ENCODE data around the gene HOXC12. TPM values are rescaled to one million over a fixed set of nuclear protein-coding genes. Genes with fewer than 3 reads are reported as not detected.
A peak's percentile ranks its signal among the peaks of the same experiment; 100 is the strongest.

HOXC12 gene
- polyA plus RNA-seq, 1 experiment = 0.06 TPM

- DNase-seq (ENCODE audit: low read depth) = no peak
- Histone ChIP-seq H3K27me3 (ENCODE audit: control insufficient read depth, insufficient read depth, low read length) (peaks cover 6% of the 10 kb centered on the region; the same call in 1 of the 2 replicates), H3K36me3 (ENCODE audit: control insufficient read depth, insufficient read depth, low read length) (no peaks in the 10 kb centered on the region; the same call in 1 of the 2 replicates), H3K4me3 (ENCODE audit: low read depth, low read length) (no peak overlapping the region)
- ChIA-PET POLR2A (interaction anchor here (0.6 kb wide), 1 partner anchor 21 kb away, joined by 5 read pairs; the partner anchor contains the start of gene HOXC8), CTCF (interaction anchor here (1.0 to 5.8 kb wide), 13 partner anchors 12 to 241 kb away, joined by 3 to 90 read pairs (median 8); partner anchors contain the start of genes HOXC8 and HOXC9)
- TF ChIP-seq, protein P1, sequence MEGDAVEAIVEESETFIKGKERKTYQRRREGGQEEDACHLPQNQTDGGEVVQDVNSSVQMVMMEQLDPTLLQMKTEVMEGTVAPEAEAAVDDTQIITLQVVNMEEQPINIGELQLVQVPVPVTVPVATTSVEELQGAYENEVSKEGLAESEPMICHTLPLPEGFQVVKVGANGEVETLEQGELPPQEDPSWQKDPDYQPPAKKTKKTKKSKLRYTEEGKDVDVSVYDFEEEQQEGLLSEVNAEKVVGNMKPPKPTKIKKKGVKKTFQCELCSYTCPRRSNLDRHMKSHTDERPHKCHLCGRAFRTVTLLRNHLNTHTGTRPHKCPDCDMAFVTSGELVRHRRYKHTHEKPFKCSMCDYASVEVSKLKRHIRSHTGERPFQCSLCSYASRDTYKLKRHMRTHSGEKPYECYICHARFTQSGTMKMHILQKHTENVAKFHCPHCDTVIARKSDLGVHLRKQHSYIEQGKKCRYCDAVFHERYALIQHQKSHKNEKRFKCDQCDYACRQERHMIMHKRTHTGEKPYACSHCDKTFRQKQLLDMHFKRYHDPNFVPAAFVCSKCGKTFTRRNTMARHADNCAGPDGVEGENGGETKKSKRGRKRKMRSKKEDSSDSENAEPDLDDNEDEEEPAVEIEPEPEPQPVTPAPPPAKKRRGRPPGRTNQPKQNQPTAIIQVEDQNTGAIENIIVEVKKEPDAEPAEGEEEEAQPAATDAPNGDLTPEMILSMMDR (IDR thresholded peaks at IDR 0.05; ENCODE audit: insufficient read depth, low read depth, low read length) = no peak
Observed at GRCh38 chr12:53987787-53988230, 33.1 kb downstream of the HOXC12 start.

GRCh38 chr12:53988541-53989226, 34.0 kb downstream of the HOXC12 start:
- ChIA-PET CTCF (interaction anchor here (0.7 to 5.8 kb wide), 14 partner anchors 8 to 275 kb away, joined by 3 to 90 read pairs (median 4); partner anchors contain the start of genes HOXC8 and HOXC9), POLR2A (interaction anchor here (0.6 kb wide), 1 partner anchor 20 kb away, joined by 5 read pairs; the partner anchor contains the start of gene HOXC8)
- TF ChIP-seq, protein P1 (IDR thresholded peaks at IDR 0.05; ENCODE audit: insufficient read depth, low read depth, low read length) = no peak
- peaks cover 9% of the 10 kb centered on the region for H3K27me3 ChIP-seq (ENCODE audit: control insufficient read depth, insufficient read depth, low read length)
- DNase-seq (ENCODE audit: low read depth) = no peak
- no peaks in the 10 kb centered on the region; the same call in 1 of the 2 replicates for H3K36me3 ChIP-seq (ENCODE audit: control insufficient read depth, insufficient read depth, low read length)
- no peak overlapping the region for H3K4me3 ChIP-seq (ENCODE audit: low read depth, low read length)

GRCh38 chr12:53989227-53990113, 34.8 kb downstream of the HOXC12 start:
- no peak for DNase-seq (ENCODE audit: low read depth)
- ChIA-PET CTCF (interaction anchor here (0.7 to 5.8 kb wide), 13 partner anchors 9 to 276 kb away, joined by 3 to 90 read pairs (median 7); partner anchors contain the start of genes HOXC8 and HOXC9), POLR2A (no interaction called here)
- Histone ChIP-seq H3K27me3 (ENCODE audit: control insufficient read depth, insufficient read depth, low read length) (peaks cover 9% of the 10 kb centered on the region), H3K36me3 (ENCODE audit: control insufficient read depth, insufficient read depth, low read length) (no peaks in the 10 kb centered on the region; the same call in 1 of the 2 replicates), H3K4me3 (ENCODE audit: low read depth, low read length) (no peak overlapping the region)
- TF ChIP-seq, protein P1 (IDR thresholded peaks at IDR 0.05; ENCODE audit: insufficient read depth, low read depth, low read length) = peak; percentile 54

DNA sequence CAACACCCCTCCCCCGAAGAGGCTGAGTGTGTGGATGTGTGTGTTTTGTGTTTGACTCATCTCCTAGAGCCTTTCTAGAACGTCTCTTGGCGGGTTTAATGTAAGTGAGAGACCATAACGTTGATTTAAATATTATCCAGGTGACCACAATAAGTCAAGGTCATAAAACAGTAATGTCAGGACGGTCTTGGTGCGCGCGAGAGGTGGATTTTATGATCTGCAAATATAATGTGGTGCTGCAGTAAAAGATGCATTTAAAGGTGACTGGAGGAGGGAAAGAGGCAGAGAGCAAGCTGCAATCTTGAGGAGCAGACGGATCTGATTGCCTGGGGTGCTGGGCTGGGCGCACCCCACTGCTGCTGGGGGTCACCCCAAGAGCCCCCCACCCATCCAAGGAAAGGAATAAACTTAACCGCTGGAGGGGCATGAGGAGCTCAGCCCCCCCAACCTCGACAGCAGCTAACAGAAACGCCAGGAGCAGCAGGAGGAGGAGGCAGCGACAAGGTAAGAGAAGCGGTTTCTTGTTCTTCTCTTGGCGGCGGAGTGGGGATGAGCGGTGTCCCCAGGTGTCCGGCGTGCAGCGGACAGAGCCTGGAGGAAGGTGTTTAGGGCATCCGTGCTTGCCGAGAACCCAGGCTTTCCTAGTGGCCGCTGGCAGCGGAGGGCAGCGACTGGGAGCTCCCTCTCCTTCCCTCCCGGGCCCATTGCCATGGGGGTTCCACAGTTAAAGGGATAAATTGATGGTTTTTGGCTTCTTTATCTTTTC, 35.8 kb downstream of the HOXC12 start:
- peaks cover 11% of the 10 kb centered on the region for H3K27me3 ChIP-seq (ENCODE audit: control insufficient read depth, insufficient read depth, low read length)
- DNase-seq (ENCODE audit: low read depth) = no peak
- POLR2A ChIA-PET = no interaction called here
- CTCF ChIA-PET = interaction anchor here (1.2 to 4.3 kb wide), 4 partner anchors 10 to 224 kb away, joined by 5 to 31 read pairs (median 12); partner anchors contain the start of gene HOXC9
- no peaks in the 10 kb centered on the region; the same call in 1 of the 2 replicates for H3K36me3 ChIP-seq (ENCODE audit: control insufficient read depth, insufficient read depth, low read length)
- TF ChIP-seq, protein P1 (IDR thresholded peaks at IDR 0.05; ENCODE audit: insufficient read depth, low read depth, low read length) = no peak
- H3K4me3 ChIP-seq (ENCODE audit: low read depth, low read length) = no peak overlapping the region

Data from BJ (cell line).